CD4-positive, alpha-beta memory T cell (primary cell): Measurements from ENCODE around the gene CNOT8. TPM values are rescaled to one million over a fixed set of nuclear protein-coding genes. Genes with fewer than 3 reads are reported as not detected.

Experiments used
- CTCF ChIA-PET: fragments of 350-600 bp; sonication (Branson Sonifier 250); formaldehyde crosslinking; loops from one replicate; lab custom pipeline; 2021; ENCODE audit warnings: inconsistent platforms; ENCODE audit not compliant: partially characterized antibody; lab: Charles Lee
- POLR2A ChIA-PET: fragments of 350-600 bp; sonication (Branson Sonifier 250); formaldehyde crosslinking; loops from one replicate; lab custom pipeline; 2021; ENCODE audit not compliant: partially characterized antibody; lab: Charles Lee
- DNase-seq, 5 donors: peaks; one replicate each; pipeline versions ENCODE4 v3.0.0 to v3.0.0-alpha.2; 2020 to 2022; ENCODE audit warnings: mixed read lengths in 1 of 5
- H3K27ac ChIP-seq: one replicate; pipeline ENCODE4 v1.7.0; 2013; ENCODE audit warnings: low read depth, low read length
- H3K27me3 ChIP-seq: 2 replicates; pipeline ENCODE4 v1.7.0; 2013; ENCODE audit warnings: mild to moderate bottlenecking, low read length, moderate library complexity; ENCODE audit not compliant: insufficient read depth
- H3K36me3 ChIP-seq: 2 replicates; pipeline ENCODE4 v1.7.0; 2013; ENCODE audit warnings: mild to moderate bottlenecking, low read length, moderate library complexity; ENCODE audit not compliant: insufficient read depth
- H3K4me1 ChIP-seq: 2 replicates; pipeline ENCODE4 v1.7.0; 2013; ENCODE audit warnings: mild to moderate bottlenecking, low read length, moderate library complexity; ENCODE audit not compliant: insufficient read depth
- H3K4me3 ChIP-seq, 2 donors: one replicate each; pipeline ENCODE4 v1.7.0; 2013; ENCODE audit warnings: low read length in 2 of 2, mild to moderate bottlenecking in 1 of 2
- H3K9me3 ChIP-seq, 2 donors: one replicate each; pipeline ENCODE4 v1.7.0; 2013; ENCODE audit warnings: low read length in 2 of 2, control low read depth in 1 of 2; ENCODE audit not compliant: control insufficient read depth in 1 of 2
- H3K27ac Mint-ChIP-seq, 7 donors: one replicate each; pipeline ENCODE4 v1.8.0; 2020 to 2021; ENCODE audit warnings: mixed read lengths in 7 of 7, mild to moderate bottlenecking in 6 of 7, inconsistent platforms in 3 of 7, moderate library complexity in 3 of 7
- H3K27me3 Mint-ChIP-seq, 2 donors: one replicate each; pipeline ENCODE4 v1.8.0; 2020 to 2021; ENCODE audit warnings: mixed read lengths in 2 of 2
- H3K36me3 Mint-ChIP-seq, 2 donors: one replicate each; pipeline ENCODE4 v1.8.0; 2020 to 2021; ENCODE audit warnings: mixed read lengths in 2 of 2, inconsistent platforms in 1 of 2, mild to moderate bottlenecking in 1 of 2
- H3K4me1 Mint-ChIP-seq, 4 donors: one replicate each; pipeline ENCODE4 v1.8.0; 2020 to 2021; ENCODE audit warnings: mixed read lengths in 4 of 4, mild to moderate bottlenecking in 1 of 4
- H3K4me3 Mint-ChIP-seq, 8 donors: one replicate each; pipeline ENCODE4 v1.8.0; 2020 to 2021; ENCODE audit warnings: mixed read lengths in 8 of 8, mild to moderate bottlenecking in 7 of 8, moderate library complexity in 6 of 8, inconsistent platforms in 3 of 8
- H3K9me3 Mint-ChIP-seq, 8 donors: one replicate each; pipeline ENCODE4 v1.8.0; 2020 to 2021; ENCODE audit warnings: mixed read lengths in 8 of 8, mild to moderate bottlenecking in 5 of 8, inconsistent platforms in 3 of 8, moderate library complexity in 1 of 8
- intact Hi-C: fragments of 100-400 bp; cut with micrococcal nuclease; formaldehyde crosslinking; loops from one replicate; pipeline ENCODE4 v1.15.1; 2023
- polyA plus RNA-seq, 2 donors: library from polyadenylated mRNA; unstranded; fragments of 300-500 nt; fragmentation: Illumina TruSeq; gene quantifications; one replicate each; pipeline ENCODE4 v1.2.3, GENCODE V29; 2021
- total RNA-seq, 2 experiments: library from RNA; stranded (reverse); gene quantifications; one replicate each; pipeline ENCODE4 v1.2.3, GENCODE V29; 2021

Gene CNOT8
- total and polyA plus RNA-seq, 4 experiments from 2014 or later = 110 to 243 (median 139) TPM

DNA sequence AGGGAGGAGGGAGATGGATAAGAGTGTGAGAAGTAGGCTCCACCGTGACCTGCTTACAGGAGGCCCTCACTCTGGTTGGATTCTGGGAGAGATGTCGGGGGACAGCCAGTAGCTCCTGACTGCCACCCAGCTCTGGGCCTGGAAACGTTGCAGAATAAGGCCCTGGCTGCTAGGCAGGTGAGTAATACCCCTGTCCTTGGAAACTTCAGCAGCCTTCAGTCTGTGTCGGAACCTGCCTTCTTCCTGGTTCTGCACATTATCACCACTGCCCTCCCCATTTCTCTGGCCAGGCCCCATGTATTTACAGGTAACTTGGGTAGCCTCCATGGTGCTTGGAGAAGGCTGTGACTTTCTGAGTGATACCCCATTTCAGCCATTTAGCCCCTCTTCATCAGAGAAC lies 34.8 kb upstream of the CNOT8 start:
- H3K9me3 ChIP-seq = no peaks in the 10 kb centered on the region
- peaks cover 12% of the 10 kb centered on the region for H3K4me1 ChIP-seq
- H3K27me3 ChIP-seq = no peaks in the 10 kb centered on the region
- H3K36me3 Mint-ChIP-seq = peaks cover 15 to 18% of the 10 kb centered on the region in 2 donors
- H3K36me3 ChIP-seq = no peaks in the 10 kb centered on the region
- peak overlapping the region in 1 of 7 donors; percentile 31 for H3K27ac Mint-ChIP-seq
- POLR2A ChIA-PET = no interaction called here
- H3K4me1 Mint-ChIP-seq = peaks cover 12 to 25% (median 20%) of the 10 kb centered on the region in 4 donors
- CTCF ChIA-PET = no interaction called here
- no peak overlapping the region for H3K27ac ChIP-seq
- H3K27me3 Mint-ChIP-seq = no peaks in the 10 kb centered on the region
- intact Hi-C loops = no loop called here
- H3K4me3 Mint-ChIP-seq = no peak overlapping the region
- H3K9me3 Mint-ChIP-seq = no peaks in the 10 kb centered on the region
- DNase-seq = no peak
- H3K4me3 ChIP-seq = no peak overlapping the region

- Histone ChIP-seq H3K4me1 (peaks cover 17% of the 10 kb centered on the region), H3K27me3 (no peaks in the 10 kb centered on the region), H3K36me3 (no peaks in the 10 kb centered on the region), H3K27ac (no peak overlapping the region), H3K4me3 (no peak overlapping the region), H3K9me3 (no peaks in the 10 kb centered on the region)
- no peak overlapping the region for H3K27ac Mint-ChIP-seq
- H3K36me3 Mint-ChIP-seq = peaks cover 13 to 16% of the 10 kb centered on the region in 2 donors
- no peaks in the 10 kb centered on the region for H3K9me3 Mint-ChIP-seq
- no peak overlapping the region for H3K4me3 Mint-ChIP-seq
- peaks cover 11 to 26% (median 20%) of the 10 kb centered on the region in 4 donors for H3K4me1 Mint-ChIP-seq
- CTCF ChIA-PET = no interaction called here
- H3K27me3 Mint-ChIP-seq = no peaks in the 10 kb centered on the region
- POLR2A ChIA-PET = no interaction called here
- intact Hi-C loops = no loop called here
- DNase-seq = no peak
Measured at GRCh38 chr5:154824070-154824469, 34.4 kb upstream of the CNOT8 start.

DNA sequence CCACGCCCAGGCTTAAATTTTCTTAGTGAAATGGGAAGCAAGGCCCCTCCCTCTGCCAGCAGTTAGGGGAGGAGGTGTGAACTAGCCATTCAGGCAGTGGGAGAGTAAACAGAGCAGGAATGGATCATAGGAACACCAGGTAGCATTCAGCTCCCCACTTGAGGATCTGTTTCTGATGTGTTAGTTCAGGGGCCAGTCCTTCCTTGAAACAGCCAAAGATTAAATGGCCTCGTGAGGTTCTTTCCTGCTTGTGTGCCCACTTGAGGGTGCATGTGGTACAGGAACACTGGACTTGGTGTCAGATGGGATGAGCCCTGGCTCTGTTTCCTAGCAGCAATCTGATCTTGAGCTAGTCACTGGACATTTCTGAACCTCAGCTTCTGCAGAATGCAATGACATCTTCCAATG lies 29.2 kb upstream of the CNOT8 start:
- H3K9me3 Mint-ChIP-seq = no peaks in the 10 kb centered on the region
- CTCF ChIA-PET = interaction anchor here (0.7 to 2.0 kb wide), 3 partner anchors 28 to 177 kb away, joined by 3 to 5 read pairs (median 4); no protein-coding TSS in a partner anchor
- peaks cover 2 to 9% of the 10 kb centered on the region in 2 donors for H3K36me3 Mint-ChIP-seq
- H3K4me3 Mint-ChIP-seq = peak overlapping the region in 7 of 8 donors; percentile 55 to 83 (median 75)
- Histone ChIP-seq H3K9me3 (no peaks in the 10 kb centered on the region), H3K4me3 (peak overlapping the region in 1 of 2 donors; percentile 8), H3K36me3 (no peaks in the 10 kb centered on the region), H3K27me3 (no peaks in the 10 kb centered on the region), H3K4me1 (peaks cover 42% of the 10 kb centered on the region), H3K27ac (peak overlapping the region; percentile 38)
- peaks cover 27 to 50% (median 39%) of the 10 kb centered on the region in 4 donors for H3K4me1 Mint-ChIP-seq
- H3K27ac Mint-ChIP-seq = peak overlapping the region; percentile 70 to 94 (median 88)
- DNase-seq = no peak
- intact Hi-C loops = no loop called here
- POLR2A ChIA-PET = interaction anchor here (0.7 to 2.4 kb wide), 9 partner anchors 10 to 639 kb away, joined by 3 to 30 read pairs (median 3); partner anchors contain the start of genes CNOT8 and GALNT10
- H3K27me3 Mint-ChIP-seq = no peaks in the 10 kb centered on the region

- peak; percentile 23 to 47 (median 33) for DNase-seq
- H3K4me3 Mint-ChIP-seq = peak overlapping the region in 7 of 8 donors; percentile 66 to 83 (median 75)
- no peaks in the 10 kb centered on the region for H3K27me3 Mint-ChIP-seq
- intact Hi-C loops = loop anchor here (1.0 kb wide), 1 partner anchor 30 kb away; no protein-coding TSS in a partner anchor
- no peaks in the 10 kb centered on the region for H3K36me3 ChIP-seq
- peaks cover 28 to 54% (median 39%) of the 10 kb centered on the region in 4 donors for H3K4me1 Mint-ChIP-seq
- CTCF ChIA-PET = interaction anchor here (0.6 to 2.0 kb wide), 4 partner anchors 27 to 179 kb away, joined by 3 to 5 read pairs (median 4); no protein-coding TSS in a partner anchor
- POLR2A ChIA-PET = interaction anchor here (0.7 to 2.4 kb wide), 9 partner anchors 11 to 639 kb away, joined by 3 to 30 read pairs (median 3); partner anchors contain the start of genes CNOT8 and GALNT10
- peak overlapping the region; percentile 8 to 27 for H3K4me3 ChIP-seq
- H3K4me1 ChIP-seq = peaks cover 47% of the 10 kb centered on the region
- peak overlapping the region; percentile 70 to 94 (median 88) for H3K27ac Mint-ChIP-seq
- H3K9me3 Mint-ChIP-seq = no peaks in the 10 kb centered on the region
- H3K9me3 ChIP-seq = no peaks in the 10 kb centered on the region
- peaks cover 2 to 9% of the 10 kb centered on the region in 2 donors for H3K36me3 Mint-ChIP-seq
- H3K27me3 ChIP-seq = no peaks in the 10 kb centered on the region
- H3K27ac ChIP-seq = peak overlapping the region; percentile 38
Measured at GRCh38 chr5:154829589-154830218, 28.7 kb upstream of the CNOT8 start.

DNA sequence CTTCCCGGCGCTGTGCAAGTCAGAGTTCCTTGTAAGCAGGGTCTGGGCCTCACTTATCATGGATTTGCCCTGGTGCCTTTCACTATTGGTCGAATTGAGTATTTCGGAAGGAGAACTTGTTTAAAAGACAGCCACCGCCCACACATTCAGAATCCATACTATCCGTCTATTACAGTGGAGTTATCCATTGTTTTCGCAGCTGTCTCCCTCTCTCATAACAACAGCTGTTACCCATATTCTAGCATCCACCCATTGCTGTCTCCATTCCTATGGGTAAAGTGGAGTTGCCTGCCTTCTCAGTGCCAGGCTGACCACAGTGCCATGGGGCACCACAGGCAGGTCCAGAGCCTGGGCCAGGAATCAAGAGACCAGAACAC lies 28.2 kb upstream of the CNOT8 start:
- Histone ChIP-seq H3K36me3 (no peaks in the 10 kb centered on the region), H3K27ac (peak overlapping the region; percentile 38), H3K4me1 (peaks cover 48% of the 10 kb centered on the region), H3K4me3 (peak overlapping the region in 1 of 2 donors; percentile 27), H3K27me3 (no peaks in the 10 kb centered on the region), H3K9me3 (no peaks in the 10 kb centered on the region)
- Mint-ChIP-seq H3K36me3 (peaks cover 2 to 9% of the 10 kb centered on the region in 2 donors), H3K27ac (peak overlapping the region; percentile 70 to 94 (median 88)), H3K27me3 (no peaks in the 10 kb centered on the region), H3K4me3 (peak overlapping the region in 7 of 8 donors; percentile 66 to 83 (median 75)), H3K9me3 (no peaks in the 10 kb centered on the region), H3K4me1 (peaks cover 29 to 56% (median 39%) of the 10 kb centered on the region in 4 donors)
- intact Hi-C loops = loop anchor here (1.0 kb wide), 1 partner anchor 29 kb away; no protein-coding TSS in a partner anchor
- ChIA-PET POLR2A (interaction anchor here (1.0 to 2.4 kb wide), 7 partner anchors 10 to 640 kb away, joined by 3 to 30 read pairs (median 5); partner anchors contain the start of genes CNOT8 and GALNT10), CTCF (interaction anchor here (0.6 to 2.0 kb wide), 3 partner anchors 27 to 179 kb away, joined by 4 to 5 read pairs (median 4); no protein-coding TSS in a partner anchor)
- DNase-seq = no peak

GRCh38 chr5:154830596-154830995 lies 27.8 kb upstream of the CNOT8 start:
- H3K27ac ChIP-seq = peak overlapping the region; percentile 38

More at GRCh38 chr5:154830596-154830995, 27.8 kb upstream of the CNOT8 start:
- peaks cover 2 to 8% of the 10 kb centered on the region in 2 donors for H3K36me3 Mint-ChIP-seq
- peak overlapping the region in 7 of 8 donors; percentile 66 to 83 (median 75) for H3K4me3 Mint-ChIP-seq
- DNase-seq = no peak
- no peaks in the 10 kb centered on the region for H3K9me3 Mint-ChIP-seq
- peak overlapping the region; percentile 70 to 94 (median 88) for H3K27ac Mint-ChIP-seq
- Histone ChIP-seq H3K9me3 (no peaks in the 10 kb centered on the region), H3K4me1 (peaks cover 48% of the 10 kb centered on the region), H3K27me3 (no peaks in the 10 kb centered on the region), H3K36me3 (no peaks in the 10 kb centered on the region), H3K4me3 (no peak overlapping the region)
- no peaks in the 10 kb centered on the region for H3K27me3 Mint-ChIP-seq
- H3K4me1 Mint-ChIP-seq = peaks cover 27 to 54% (median 38%) of the 10 kb centered on the region in 4 donors
- POLR2A ChIA-PET = interaction anchor here (1.5 to 2.4 kb wide), 5 partner anchors 10 to 29 kb away, joined by 3 to 30 read pairs (median 7); partner anchors contain the start of gene CNOT8
- intact Hi-C loops = loop anchor here (1.0 kb wide), 1 partner anchor 29 kb away; no protein-coding TSS in a partner anchor
- CTCF ChIA-PET = interaction anchor here (1.5 to 2.0 kb wide), 2 partner anchors 26 to 38 kb away, joined by 4 to 5 read pairs; no protein-coding TSS in a partner anchor
